GM12874 (cell line): ENCODE measurements around the gene ERBB2.

Source experiments
- CTCF ChIP-seq: IDR thresholded peaks from 2 replicates; pipeline ENCODE4 v1.5.1; 2011; ENCODE audit warnings: low read depth, mild to moderate bottlenecking, control low read depth, low read length, moderate library complexity; ENCODE audit not compliant: insufficient read depth

ERBB2 gene

DNA sequence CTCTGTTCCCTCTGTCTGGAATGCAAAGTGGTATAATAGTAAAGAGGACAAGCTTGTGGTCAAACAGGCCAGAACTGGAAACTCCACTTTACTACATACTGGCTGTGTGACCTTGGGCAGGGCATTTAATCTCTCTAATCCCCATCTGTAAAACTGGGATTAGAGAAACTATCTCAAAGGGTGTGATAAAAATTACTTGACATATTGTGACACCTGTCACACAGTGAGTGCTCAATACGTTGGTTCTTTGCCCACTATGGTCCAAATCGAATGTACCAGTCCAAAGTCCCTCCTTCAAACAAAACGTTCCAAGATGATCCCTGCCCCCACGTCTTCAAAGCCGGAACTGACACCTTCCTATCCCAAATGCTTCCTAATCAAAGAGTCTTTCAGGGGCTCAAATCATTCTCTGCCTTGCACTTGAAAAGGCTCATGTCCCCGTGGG, 12.7 kb upstream of the ERBB2 start:
- TF ChIP-seq CTCF = no peak

DNA sequence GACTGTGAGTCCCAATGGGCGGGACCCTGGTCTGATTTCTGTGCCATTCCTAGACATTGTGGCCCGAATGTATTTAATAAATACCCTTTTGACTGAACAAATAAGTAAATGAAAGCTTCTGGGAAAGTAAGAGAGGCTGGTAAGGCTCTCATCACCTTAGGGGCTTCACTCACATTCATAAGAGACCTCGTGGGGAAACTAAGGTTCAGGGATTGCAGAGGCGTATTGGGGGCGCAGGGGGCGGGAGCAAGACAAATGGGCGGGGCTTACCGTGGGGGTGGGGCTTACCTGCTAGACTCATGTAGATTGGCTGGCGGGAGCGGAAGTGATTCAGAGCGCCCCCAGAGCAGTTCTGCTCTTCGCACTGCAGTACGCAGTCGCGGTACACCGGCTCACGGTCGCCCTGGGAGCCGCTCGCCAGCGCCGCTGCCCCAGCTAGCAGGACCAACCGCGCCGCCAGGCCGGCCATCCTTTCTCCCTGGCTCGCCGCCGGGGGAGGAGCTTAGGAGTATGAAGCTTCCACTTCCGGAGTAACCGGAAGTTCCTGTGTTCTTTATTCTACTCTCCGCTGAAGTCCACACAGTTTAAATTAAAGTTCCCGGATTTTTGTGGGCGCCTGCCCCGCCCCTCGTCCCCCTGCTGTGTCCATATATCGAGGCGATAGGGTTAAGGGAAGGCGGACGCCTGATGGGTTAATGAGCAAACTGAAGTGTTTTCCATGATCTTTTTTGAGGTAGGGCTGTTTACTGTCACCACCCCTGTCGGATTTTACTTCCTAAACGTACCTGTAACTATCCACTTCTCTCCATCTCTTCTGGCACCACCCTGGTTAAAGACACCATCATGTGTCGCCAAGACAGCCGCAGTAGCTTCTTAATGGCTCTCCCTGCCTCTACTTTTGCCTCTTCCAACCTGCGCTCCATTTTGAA, 12.1 kb upstream of the ERBB2 start, which contains the start of gene PGAP3:
PGAP3 (minus strand) TSS at position 512 of the 929 bp plus-strand sequence; CDS start at position 469, 43 bp downstream.
- 0 out of 2 replicates have a peak, but pooled peaks have one; percentile 8 for TF ChIP-seq CTCF

DNA sequence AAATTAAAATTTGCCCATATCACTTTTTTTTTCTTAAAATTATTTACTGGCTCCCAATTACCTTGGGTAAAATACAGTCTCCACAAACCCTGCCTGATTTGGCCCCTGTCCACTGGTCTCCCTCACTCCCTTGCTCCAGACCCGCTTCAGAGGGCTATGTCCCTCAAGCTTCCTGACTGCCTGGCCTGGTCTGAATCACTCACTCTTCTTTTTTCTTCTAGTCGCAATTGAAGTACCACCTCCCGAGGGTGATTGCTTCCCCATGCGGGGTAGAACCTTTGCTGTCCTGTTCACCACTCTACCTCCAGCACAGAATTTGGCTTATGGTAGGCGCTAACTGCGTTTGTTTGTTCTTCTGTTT, 11.4 kb upstream of the ERBB2 start:
- TF ChIP-seq CTCF = no peak

GRCh38 chr17:39688945-39689344, 10.9 kb upstream of the ERBB2 start:
- no peak for TF ChIP-seq CTCF

DNA sequence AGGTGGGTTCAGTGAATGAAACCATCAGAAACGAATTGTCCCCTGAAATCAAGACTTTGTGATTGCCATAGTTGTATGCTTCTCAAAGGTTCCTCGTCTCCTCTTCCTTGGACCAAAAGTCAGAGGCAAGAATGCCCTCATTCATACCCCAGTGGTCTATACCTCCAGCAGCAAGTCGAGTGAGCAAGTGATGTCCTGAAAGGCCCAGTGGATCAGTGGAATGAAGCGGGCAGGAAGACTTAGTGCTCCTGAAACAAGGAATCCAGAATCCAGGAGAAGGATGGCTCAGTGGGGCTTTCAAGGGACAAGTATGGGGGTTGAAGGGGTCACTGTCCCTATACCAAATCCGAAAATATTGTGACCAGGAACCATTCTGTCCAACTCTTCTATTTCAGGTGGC, 5.3 kb upstream of the ERBB2 start:
- TF ChIP-seq CTCF = no peak

DNA sequence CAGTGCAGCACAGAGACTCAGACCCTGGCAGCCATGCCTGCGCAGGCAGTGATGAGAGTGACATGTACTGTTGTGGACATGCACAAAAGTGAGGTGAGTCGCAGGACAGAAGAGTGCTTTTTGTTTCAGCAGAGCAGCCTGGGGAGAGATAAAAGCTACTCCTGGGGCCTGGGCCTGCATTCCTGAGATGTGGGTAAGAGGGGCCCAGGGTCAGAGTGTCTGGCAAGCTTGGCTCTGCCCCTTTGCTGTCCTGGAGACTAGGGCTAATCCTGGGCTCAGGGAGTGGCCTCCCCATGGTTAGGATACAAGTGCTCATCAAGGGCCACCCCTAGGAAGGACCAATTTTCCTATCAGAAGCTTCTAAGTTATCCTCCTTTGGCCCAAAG, 4.8 kb upstream of the ERBB2 start:
- TF ChIP-seq CTCF = no peak

GRCh38 chr17:39696731-39697130, 3.1 kb upstream of the ERBB2 start:
- no peak for TF ChIP-seq CTCF
